Measurements from ENCODE around the gene DERL3. TPM values are rescaled to one million over a fixed set of nuclear protein-coding genes. Genes with fewer than 3 reads are reported as not detected.

The DERL3 gene
- total and polyA plus RNA-seq, 2 experiments from 2014 or later, result 13.6 to 19.5 TPM

GRCh38 chr22:23829845-23830372 lies 8.9 kb downstream of the DERL3 start:
- no peak overlapping the region; the same call in 2 of the 3 replicates for H3K4me3 Mint-ChIP-seq
- peaks cover 2% of the 10 kb centered on the region; the same call in 1 of the 3 replicates for H3K4me1 Mint-ChIP-seq
- no peaks in the 10 kb centered on the region for H3K27me3 ChIP-seq (ENCODE audit: insufficient read depth)
- H3K27ac Mint-ChIP-seq, result no peak overlapping the region
- no peak overlapping the region for H3K4me3 ChIP-seq
- peaks cover 54% of the 10 kb centered on the region for H3K36me3 Mint-ChIP-seq (ENCODE audit: low read depth)
- DNase-seq (ENCODE audit: low spot score), result no peak
- no peaks in the 10 kb centered on the region for H3K9me2 ChIP-seq (ENCODE audit: insufficient read depth)
- H4K20me1 ChIP-seq (replicated peaks; ENCODE audit: insufficient read depth), result 0 out of 2 replicates have a peak, but pooled peaks cover 4% of the 10 kb centered on the region
- no peak overlapping the region for H3K27ac ChIP-seq (ENCODE audit: low read depth)
- H3K4me1 ChIP-seq (ENCODE audit: insufficient read depth), result no peaks in the 10 kb centered on the region
- H3K79me2 ChIP-seq (replicated peaks; ENCODE audit: insufficient read depth), result no peaks in the 10 kb centered on the region
- H3K36me3 ChIP-seq (ENCODE audit: insufficient read depth), result peaks cover 6% of the 10 kb centered on the region; the same call in 1 of the 2 replicates
- peaks cover 15% of the 10 kb centered on the region for H3K27me3 Mint-ChIP-seq (ENCODE audit: insufficient read depth, low read depth, poor library complexity)
- no peak overlapping the region for H2AFZ ChIP-seq
- no peak overlapping the region for H3K4me2 ChIP-seq
- no peak for ATAC-seq
- H3K9me3 Mint-ChIP-seq, result no peaks in the 10 kb centered on the region; the same call in 2 of the 3 replicates
- TF ChIP-seq ZNF114 (CRISPR knock-in tag; IDR thresholded peaks at IDR 0.05) (no peak), EZH2phosphoT487 (IDR thresholded peaks at IDR 0.05; ENCODE audit: unreplicated experiment) (no peak), STAT1 (IDR thresholded peaks at IDR 0.05; ENCODE audit: unreplicated experiment) (no peak)
- no peaks in the 10 kb centered on the region for H3F3A ChIP-seq (replicated peaks; ENCODE audit: low read depth)

- H3K79me2 ChIP-seq (replicated peaks; ENCODE audit: insufficient read depth), result no peaks in the 10 kb centered on the region
- Mint-ChIP-seq H3K27me3 (ENCODE audit: insufficient read depth, low read depth, poor library complexity) (peaks cover 18% of the 10 kb centered on the region), H3K9me3 (no peaks in the 10 kb centered on the region; the same call in 2 of the 3 replicates), H3K36me3 (ENCODE audit: low read depth) (peaks cover 57% of the 10 kb centered on the region), H3K4me1 (peaks cover 2% of the 10 kb centered on the region; the same call in 1 of the 3 replicates), H3K27ac (no peak overlapping the region), H3K4me3 (no peak overlapping the region)
- H2AFZ ChIP-seq, result no peak overlapping the region
- H3K4me1 ChIP-seq (ENCODE audit: insufficient read depth), result no peaks in the 10 kb centered on the region
- H3F3A ChIP-seq (replicated peaks; ENCODE audit: low read depth), result no peaks in the 10 kb centered on the region
- ATAC-seq (no peak), DNase-seq (ENCODE audit: low spot score) (no peak)
- 0 out of 2 replicates have a peak, but pooled peaks cover 4% of the 10 kb centered on the region for H4K20me1 ChIP-seq (replicated peaks; ENCODE audit: insufficient read depth)
- peaks cover 6% of the 10 kb centered on the region; the same call in 1 of the 2 replicates for H3K36me3 ChIP-seq (ENCODE audit: insufficient read depth)
- no peaks in the 10 kb centered on the region for H3K27me3 ChIP-seq (ENCODE audit: insufficient read depth)
- no peaks in the 10 kb centered on the region for H3K9me2 ChIP-seq (ENCODE audit: insufficient read depth)
- no peak overlapping the region for H3K27ac ChIP-seq (ENCODE audit: low read depth)
- no peak overlapping the region for H3K4me2 ChIP-seq
- H3K4me3 ChIP-seq, result no peak overlapping the region
- no peak for TF ChIP-seq NANOG (IDR thresholded peaks at IDR 0.05; ENCODE audit: borderline replicate concordance)
- TF ChIP-seq CTCF (conservative IDR thresholded peaks at IDR 0.05; ENCODE audit: low read depth in 2 of 2), result no peak
- TF ChIP-seq ZNF114 (CRISPR knock-in tag; IDR thresholded peaks at IDR 0.05), result no peak
- no peak for TF ChIP-seq ZNF331 (CRISPR knock-in tag; IDR thresholded peaks at IDR 0.05; ENCODE audit: low read depth)
- no peak for TF ChIP-seq ETS1 (IDR thresholded peaks at IDR 0.05)
- no peak for TF ChIP-seq EZH2 (IDR thresholded peaks at IDR 0.05; ENCODE audit: low read depth, unreplicated experiment)
- TF ChIP-seq REST (IDR thresholded peaks at IDR 0.05; ENCODE audit: unreplicated experiment), result no peak
- no peak for TF ChIP-seq STAT1 (IDR thresholded peaks at IDR 0.05; ENCODE audit: unreplicated experiment)
- TF ChIP-seq CREB1 (CRISPR knock-in tag; IDR thresholded peaks at IDR 0.05; ENCODE audit: low read depth), result no peak
- TF ChIP-seq JUNB (IDR thresholded peaks at IDR 0.05; ENCODE audit: unreplicated experiment), result no peak
These were observed 9.8 kb downstream of the DERL3 start for GRCh38 chr22:23828800-23829680.

All from GM23338 (cell line).